ENCODE measurements around the gene BCAR3.

The BCAR3 gene

DNA sequence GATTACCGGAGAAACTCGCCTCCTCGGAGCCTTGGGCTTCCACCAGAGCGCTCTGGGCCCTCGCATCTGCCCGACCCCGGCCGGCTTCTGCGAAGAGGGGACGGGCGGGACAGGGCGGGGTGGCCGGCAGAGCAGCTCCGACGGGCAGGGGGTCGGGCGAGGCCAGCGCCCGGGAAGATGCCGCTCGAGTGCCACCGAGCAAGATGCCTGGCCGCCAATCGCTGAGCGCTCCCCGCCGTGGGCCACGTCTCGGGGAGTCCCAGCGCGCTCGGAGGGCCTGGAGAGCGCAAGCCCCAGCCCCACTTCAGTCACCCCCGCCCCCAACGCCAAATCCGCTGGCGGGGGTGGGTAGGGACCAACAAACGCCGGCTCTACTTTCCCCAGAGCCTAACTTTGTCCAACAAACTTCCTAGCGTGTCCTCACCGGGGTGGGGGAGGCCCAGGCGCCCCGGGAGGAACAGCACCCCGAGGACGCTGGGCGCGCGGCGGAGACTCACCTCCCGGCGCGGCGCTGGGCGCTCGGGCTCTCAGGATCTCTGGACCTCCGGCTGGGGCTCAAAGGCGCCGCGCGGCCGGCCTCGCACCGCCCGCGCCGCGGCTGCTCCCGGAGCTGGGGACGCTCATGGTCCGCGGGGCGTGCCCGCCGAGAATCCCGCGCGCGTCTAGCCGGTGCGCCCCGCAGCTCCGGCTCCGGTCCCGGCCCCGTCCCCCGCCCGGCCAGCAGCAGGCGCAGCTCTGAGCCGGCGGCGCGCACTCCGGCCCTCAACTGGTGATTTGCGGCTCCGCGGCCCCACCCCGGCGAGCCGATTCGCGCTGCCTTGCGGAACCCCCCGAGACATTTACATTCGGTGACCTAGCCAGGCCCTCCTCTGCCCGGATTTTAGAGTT lies at the start of gene BCAR3:
BCAR3 (minus strand) TSS at position 737 of the 888 bp plus-strand sequence. CDS start 6,907 bp downstream, outside the sequence.
- no peak for DNase-seq (ENCODE audit: low read depth in 2 of 2)

DNA sequence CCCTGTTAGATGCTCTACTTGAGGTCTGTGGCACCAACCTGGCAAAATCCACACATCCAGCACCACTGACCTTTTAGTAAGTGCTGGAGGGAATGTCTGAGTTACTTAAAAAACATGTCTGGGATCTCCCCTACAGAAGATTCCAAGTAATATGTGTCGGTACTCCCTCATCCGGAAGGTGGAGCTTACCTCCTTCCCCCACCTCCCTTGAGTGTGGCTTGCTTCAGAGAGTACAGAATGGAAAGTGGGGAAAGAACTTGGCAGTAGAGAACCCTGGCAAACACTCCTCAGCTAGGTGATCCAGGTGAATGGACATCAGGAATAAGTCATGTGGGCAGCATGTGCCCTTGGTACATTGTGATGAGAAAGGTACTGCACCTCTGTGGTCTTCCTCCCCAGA lies 49.0 kb upstream of the BCAR3 start:
- no peak for DNase-seq (ENCODE audit: low read depth in 2 of 2)

DNA sequence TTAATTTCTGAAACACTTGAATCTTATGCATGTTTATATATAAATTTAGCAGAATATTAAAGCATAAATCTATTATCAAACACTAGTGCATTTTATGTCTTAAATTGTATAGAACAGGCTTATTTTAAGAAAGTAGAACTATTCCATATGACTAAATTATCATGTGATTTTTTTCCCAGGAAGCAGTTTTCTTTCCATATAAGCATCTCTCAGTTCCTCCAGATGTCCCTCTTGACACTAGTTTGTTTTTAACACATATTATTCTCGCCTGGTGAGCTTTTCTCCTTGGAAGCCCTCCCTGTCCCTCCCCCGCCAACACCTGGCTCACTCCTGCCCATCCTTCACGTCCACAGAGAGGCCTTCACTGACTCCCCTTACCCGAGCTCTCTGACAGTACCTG lies 48.3 kb upstream of the BCAR3 start:
- no peak for DNase-seq (ENCODE audit: low read depth in 2 of 2)

DNA sequence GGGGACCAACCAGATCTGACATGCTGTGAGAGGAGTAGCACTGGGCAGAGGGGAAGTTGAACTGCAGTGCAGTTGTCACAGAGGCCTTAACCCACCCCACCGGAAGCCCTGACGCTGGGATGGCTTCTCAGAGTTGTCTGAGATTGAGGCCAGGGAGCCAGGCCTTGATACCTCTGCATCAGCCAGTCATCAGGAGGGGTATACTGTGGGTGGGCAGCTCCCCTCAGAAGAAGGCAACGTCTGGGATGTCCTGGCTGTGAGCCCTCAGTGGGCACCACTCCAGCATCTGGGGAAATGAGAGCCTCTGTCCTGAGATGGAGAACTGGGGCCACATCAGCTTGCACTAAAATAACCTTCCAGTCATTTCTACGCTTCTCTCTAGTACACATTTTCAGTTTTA lies 47.9 kb upstream of the BCAR3 start:
- no peak for DNase-seq (ENCODE audit: low read depth in 2 of 2)

DNA sequence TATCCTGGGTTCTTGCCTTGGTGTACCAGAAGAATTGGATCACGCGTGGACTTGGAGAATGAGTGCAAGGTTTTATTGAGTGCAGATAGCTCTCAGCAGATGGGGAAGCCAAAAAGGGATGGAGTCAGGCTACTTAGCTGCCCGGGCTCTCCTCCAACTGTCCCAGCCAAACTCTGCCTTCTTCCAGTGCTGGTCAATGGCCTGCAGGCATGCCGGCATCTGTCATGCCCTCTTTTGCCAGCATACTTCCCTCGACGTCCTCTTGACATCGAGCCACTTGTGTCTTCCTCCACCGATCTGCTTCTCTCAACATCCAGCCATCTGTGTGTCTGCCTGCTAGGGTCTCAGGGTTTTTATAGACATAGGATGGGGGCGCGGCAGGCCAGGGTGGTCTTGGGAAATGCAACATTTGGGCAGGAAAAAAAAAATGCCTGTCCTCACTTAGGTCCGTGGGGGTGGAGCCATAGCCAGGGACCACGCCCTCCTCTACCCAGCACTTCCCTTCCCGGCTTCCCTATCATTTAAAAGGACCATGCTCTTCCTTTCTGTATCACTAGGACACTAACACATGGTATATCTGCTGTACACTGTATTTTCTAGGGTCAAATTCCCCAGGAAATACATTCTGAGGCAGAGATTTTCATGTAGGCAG lies 47.0 kb upstream of the BCAR3 start:
- DNase-seq (ENCODE audit: low read depth in 2 of 2) = no peak

DNA sequence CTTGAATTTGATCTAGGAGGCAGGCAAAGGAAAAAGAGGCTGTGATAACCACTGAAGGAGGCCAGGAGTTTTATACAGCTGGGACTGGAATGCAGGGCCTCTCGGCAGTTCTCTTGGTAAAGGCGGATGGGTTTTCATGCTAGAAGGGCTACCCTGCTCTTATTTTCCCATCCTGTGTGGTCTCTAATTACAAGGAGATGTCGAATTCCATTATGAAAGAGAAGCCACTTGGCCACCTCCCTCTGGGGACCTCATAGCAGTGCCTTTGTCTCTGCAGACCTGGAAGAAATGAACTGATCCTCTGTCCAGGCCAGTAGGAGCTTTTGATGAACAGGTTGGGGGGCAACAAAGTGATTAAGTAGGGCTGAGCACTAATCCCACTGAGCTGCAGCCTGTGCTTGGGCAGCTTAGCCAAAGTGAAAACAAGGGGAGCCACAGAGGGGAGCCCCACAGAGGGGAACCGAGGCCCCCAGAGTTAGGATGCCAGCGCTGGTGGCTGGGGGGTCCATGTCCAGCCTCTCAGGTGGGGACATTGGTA lies 42.2 kb upstream of the BCAR3 start:
- DNase-seq (ENCODE audit: low read depth in 2 of 2) = no peak

DNA sequence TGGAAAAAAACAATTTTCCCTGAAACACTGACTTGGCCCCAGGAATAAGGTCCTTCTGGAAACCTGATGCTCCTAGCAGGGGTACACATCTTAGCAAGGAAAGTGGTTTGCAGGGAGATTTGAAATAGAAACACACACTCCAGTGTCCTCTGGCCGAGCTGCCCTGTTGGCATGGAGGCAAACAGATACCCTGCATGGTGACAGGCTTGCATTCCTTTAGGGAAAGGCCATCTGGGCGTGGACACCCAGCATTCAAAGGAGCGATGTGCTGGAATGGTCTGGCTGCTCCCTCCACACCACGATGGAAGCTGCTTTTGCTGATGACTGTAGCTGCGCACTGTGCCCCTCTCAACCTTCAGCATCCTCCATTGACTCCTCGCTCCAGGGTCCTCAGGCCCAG lies 41.5 kb upstream of the BCAR3 start:
- no peak for DNase-seq (ENCODE audit: low read depth in 2 of 2)

DNA sequence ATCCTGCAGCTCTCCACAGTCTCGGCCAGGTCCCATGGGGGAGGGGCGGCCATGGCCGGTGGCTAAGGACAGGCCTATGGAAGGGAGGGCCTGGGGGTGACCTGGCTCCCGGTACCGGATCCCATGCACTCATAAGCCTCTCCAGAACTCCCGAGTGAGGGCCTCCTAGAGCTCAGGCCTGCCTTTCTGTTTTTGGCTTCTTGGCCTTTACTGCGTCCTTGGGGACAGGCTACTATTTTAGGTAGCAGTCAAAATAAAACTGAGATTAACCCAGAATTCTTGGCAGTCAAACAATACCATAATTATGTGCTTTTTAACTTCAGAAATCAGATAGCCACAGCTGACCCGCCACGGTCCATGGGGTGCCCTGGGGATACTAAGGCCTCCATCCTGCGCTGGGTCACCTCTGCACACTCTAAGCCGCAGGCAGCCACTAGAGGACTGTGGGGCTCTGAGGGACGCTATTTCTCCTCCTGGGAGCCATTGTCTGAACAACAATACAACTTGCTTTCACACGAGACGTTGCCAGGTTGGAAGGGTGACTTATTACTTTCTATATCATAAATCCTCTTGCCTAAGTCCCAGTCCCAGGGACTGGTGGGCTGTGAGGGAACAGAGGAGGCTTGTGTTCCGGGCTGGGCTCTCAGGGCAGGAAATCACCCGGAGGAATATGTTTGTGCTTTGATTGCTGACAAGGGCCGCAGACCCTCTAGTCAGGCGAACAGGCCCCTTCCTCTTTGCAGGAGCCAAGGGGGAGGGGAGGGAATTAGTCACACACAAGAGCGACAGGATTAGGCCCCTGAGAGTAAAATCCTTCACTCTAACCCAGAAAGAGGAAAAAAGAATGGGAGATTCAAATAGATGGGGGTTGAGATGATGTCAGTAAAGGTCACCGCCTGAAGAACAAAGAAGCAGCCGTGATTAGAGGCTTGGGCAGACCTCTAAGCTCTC lies 40.7 kb upstream of the BCAR3 start:
- DNase-seq (ENCODE audit: low read depth in 2 of 2) = no peak

DNA sequence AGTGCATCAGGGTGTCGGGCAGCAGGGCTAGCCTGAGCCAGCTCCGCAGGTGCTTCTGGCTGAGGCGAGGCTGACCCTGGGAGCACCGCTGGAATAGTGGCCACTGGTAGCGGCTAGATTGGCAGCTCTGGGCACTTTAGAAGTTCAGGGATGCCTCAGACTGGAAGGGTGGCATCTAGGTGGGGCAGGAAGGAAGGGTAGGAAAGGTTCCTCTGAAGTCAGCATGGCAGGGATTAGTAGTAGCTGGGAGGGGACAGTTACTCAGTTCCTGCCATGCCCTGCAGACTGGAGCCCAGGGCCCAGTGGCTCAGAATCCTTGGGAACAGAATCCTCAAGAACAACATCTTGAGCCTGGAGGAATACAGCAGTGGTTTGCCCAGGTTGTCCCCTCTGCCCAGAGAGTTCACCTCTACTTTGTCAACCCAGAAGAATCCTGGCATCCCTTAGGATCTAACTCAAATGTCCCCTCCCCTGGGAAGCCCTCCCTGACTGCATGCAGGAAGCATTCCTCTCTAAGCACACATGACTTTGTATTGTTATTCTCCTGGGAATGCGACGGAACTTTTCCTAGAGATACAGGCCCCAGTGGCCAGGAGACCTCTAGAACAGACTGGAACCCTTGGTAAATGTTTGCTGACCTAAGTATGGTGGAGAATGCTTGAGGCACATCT lies 39.5 kb upstream of the BCAR3 start:
- no peak for DNase-seq (ENCODE audit: low read depth in 2 of 2)

DNA sequence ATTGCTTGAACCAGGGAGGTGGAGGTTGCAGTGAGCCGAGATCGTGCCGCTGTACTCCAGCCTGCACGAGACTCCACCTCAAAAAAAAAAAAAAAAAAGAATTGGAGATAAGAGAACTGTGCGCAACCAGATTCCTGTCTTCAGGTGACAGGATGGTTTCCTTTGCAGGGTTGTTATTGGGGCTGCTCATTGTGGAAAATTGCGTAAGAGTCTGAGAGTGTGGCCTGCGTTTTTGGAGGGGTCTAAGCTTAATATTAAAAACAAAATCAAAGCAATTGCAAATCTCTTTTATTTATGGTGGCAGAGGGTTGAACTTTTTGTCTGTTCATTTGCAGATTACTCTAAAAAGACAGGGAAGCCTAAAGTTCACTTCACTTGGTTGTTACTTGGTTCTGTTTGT lies 36.0 kb upstream of the BCAR3 start:
- DNase-seq (ENCODE audit: low read depth in 2 of 2) = no peak

DNA sequence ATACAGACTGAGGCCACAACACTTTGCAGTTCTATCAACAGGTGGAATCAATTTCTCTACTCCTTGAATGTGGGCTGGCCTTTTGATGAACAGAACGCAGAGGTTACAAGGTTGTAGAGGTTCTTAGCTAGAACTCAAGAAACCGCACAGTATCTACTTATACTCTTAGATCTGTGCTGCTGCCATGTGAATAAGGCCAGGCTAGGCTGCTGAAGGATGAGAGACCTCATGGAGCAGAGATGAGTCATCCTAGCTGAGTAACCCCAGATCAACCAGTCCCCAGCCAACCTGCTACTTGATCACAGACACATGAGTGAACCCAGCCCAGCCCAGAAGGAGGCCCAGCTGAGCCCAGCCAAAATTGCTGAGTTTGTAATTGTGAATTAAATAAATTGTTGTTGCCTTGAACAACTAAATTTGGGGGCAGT lies 35.3 kb upstream of the BCAR3 start:
- DNase-seq (ENCODE audit: low read depth in 2 of 2) = no peak

DNA sequence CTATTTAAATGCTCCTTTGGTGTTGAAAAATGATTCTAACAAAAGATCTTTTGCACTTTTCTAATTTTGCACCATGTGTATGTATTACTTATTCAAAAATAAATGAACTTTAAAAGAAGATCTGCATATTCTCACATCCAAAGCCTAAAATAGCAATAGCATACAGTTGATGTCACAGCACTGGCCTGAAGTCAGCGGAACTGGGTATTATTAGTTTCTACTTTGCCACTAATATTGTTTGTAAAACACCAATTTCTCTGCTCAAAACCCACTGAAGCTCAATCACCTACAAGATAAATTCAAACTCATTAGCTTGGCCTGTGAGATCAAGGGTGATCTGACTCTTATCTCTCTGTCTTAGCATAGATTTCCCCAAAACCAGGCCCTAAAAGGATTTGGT lies 34.5 kb upstream of the BCAR3 start:
- DNase-seq (ENCODE audit: low read depth in 2 of 2) = no peak

DNA sequence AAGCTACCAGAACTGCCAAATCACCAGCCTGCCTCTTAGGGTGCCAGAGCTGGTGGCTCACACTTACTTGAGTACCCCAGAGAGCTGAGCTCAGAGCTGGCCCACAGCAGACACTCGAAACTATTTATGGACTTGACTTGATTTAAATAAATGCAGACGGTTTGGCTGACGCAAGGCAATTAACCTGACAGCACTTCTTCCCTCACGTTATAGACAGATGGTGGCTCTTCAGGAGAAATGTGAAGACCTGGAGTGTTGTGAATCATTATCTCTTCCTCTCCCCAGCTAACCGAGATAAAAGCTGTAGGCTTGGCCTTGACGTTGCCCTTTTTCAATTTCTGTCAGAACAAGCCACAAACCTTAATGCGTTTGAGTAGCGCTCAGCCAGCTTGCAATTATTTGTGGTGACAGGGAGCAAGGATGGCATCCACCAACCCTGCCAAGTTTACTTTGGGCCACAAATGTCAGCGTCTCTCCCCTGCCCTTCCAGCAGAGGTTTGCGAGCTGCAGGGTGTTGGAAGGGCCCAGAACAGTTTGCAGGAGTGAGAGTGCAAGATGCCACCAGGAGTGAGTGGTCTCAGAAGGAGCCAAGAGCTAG lies 34.0 kb upstream of the BCAR3 start:
- no peak for DNase-seq (ENCODE audit: low read depth in 2 of 2)

DNA sequence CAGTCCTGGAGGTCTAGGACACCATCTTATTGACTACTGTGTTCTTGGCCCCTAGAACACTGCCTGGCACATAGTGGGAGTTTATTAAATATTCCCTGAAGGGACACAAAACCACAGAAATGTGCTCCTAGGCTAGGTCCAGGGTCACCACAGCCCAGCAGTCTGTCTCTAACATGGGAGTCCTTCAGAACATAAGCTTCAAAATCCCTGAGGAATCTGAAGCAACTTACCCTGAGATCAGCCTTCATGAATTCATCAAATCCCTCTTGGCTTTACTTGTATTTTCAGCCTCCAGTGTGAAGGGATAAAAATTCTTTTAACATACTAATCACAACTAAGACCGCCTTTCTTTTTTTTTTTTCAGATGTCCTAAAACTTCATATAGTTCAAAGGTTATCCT lies 32.7 kb upstream of the BCAR3 start:
- no peak for DNase-seq (ENCODE audit: low read depth in 2 of 2)

DNA sequence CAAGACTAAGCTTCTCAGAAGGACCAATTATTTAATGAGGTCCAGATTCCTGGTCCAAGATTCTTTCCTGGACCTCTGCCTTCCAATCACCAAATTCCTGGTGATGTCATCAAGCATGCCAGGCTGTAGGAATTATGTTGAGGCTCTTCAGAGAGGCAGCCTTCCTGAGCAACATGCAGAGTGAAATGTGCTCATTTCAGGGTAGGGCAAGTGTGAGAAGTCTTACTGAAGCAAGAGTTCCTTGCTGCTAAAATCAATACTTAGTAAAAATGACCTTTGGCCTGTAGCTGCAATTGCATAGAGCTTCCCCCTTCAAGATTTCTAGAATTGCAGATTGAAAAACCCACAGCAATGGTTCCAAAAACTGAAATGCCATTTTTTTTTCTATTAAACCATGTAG lies 31.7 kb upstream of the BCAR3 start:
- DNase-seq (ENCODE audit: low read depth in 2 of 2) = no peak

DNA sequence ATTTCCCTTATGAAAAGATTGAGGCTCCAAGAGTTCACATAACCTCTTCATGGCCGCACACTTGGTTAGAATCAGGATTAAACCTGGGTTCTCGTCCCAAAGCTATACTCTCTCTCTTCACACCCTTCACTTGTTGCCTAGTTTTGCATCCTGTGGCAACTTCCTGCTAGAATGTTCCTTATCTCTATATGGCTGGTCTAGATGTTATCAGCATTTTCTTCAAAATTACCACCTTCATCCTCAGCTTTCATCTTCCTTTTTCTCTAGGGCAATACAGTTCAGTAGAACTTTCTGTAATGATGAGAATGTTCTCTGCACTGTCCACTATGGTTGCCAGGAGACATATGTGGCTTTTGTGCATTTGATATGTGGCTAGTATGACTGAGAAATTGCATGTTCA lies 31.1 kb upstream of the BCAR3 start:
- DNase-seq (ENCODE audit: low read depth in 2 of 2) = no peak

DNA sequence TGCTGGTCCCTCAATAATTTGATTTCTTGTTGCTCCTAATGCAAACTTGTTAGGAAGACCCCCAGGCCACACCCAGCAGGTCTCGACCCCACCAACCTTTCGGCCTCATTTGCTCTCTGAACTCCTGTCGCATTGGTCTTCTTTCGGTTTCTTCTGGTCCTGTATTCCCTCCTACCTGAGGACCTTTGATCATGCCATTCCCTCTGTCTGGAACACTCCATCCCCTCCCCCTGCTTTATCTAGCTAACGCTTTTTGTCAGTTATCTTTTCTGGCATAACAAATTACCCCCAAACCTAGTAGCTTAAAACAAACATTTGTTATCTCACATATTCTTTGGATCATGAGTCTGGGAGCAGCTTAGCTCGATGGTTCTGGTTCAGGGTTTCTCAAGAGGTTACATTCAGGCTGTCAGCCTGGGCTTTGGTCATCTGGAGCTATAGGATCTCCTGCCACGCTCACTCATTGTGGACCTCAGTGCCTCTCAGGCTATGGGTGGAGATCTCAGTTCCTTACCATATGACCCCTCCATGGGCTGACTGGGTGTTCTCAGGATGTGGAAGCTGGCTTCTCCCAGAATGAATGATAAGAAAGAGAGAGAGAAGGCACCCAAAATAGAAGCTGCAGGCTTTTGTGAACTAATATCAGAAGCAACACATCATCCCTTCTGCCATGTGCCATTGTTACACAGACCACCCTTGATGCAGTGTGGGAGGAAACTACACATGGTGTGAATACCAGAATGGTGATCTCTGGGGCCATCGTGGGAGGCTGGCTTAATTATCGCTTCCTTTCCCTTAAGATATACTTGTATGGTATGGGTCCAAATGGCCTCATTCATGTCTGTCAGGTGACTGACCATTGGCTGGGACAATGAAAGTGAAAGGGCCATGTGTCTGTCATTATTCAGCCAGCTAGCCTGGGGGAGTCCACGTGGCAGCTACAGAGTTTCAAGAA lies 29.1 kb upstream of the BCAR3 start:
- no peak for DNase-seq (ENCODE audit: low read depth in 2 of 2)

DNA sequence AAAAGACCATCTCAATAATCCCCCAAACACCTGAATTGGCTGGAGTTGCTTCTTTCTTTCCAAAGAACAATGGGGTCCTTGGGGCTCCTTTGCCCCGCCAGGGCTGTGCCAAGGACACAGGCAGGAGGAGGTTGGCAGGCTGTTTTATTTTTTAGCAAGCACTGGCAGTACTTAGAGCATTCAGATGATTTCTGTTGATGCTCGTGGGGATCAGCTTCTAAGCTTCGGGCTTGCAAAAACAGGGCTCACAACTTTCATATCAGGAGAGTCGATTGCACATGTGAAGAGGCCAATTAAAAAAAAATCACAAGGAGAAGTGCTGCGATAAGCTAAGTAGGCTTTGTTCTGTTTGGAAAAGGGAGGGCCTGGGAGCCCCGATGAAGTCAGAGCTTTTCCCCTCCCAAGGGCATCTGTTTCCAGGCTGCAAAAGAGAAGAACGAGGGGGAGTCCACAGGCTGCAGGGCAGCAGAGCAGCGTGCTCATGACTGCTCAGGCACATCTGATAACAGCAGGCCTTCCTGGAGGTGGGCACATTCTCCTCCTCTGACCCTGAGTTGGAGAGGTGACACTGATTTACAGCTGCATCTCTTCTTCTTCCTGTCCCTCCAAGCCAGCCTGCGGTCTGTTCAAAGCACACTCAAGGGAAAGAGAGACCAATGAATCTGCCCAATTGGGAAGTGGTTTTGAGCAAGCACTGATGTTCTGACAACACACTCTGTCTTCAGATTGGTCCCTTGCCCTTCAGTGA lies 27.3 kb upstream of the BCAR3 start:
- no peak for DNase-seq (ENCODE audit: low read depth in 2 of 2)

DNA sequence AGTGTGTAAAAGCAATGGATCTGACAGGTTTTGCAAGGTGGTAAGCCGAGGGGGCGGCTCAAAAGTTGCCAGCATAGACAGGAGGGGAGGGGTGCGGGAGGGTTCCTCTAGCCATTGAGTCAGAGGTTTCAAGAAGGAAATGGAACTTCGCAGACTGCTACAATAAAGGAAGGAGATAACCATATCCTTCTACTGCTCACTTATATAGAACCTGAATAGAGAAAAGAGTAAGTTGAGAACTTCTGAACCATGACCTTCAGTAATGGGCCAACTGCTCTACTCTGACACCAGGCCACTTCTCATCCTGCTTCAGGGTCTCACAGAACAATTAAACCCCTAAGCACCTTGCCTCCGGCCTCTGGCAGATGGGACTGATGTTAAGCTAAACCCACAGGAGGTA lies 26.3 kb upstream of the BCAR3 start:
- no peak for DNase-seq (ENCODE audit: low read depth in 2 of 2)

Data from stimulated activated CD8-positive, alpha-beta memory T cell treated with anti-CD3 and anti-CD28 coated beads, Interleukin-2, amount 100 ng/mL, for 1 hour (primary cell).